Jurkat, Clone E6-1 (cell line): Measurements from ENCODE around the gene PAK5.

ENCODE experiments used
- DNase-seq: peaks from one replicate; pipeline ENCODE4 v3.0.0-alpha.2; 2011; ENCODE audit warnings: low read depth, low spot score
- H3K4me3 ChIP-seq: 2 replicates; pipeline ENCODE4 v1.5.1; 2011; ENCODE audit warnings: mild to moderate bottlenecking, low read length, control low read depth, moderate library complexity

The PAK5 gene

DNA sequence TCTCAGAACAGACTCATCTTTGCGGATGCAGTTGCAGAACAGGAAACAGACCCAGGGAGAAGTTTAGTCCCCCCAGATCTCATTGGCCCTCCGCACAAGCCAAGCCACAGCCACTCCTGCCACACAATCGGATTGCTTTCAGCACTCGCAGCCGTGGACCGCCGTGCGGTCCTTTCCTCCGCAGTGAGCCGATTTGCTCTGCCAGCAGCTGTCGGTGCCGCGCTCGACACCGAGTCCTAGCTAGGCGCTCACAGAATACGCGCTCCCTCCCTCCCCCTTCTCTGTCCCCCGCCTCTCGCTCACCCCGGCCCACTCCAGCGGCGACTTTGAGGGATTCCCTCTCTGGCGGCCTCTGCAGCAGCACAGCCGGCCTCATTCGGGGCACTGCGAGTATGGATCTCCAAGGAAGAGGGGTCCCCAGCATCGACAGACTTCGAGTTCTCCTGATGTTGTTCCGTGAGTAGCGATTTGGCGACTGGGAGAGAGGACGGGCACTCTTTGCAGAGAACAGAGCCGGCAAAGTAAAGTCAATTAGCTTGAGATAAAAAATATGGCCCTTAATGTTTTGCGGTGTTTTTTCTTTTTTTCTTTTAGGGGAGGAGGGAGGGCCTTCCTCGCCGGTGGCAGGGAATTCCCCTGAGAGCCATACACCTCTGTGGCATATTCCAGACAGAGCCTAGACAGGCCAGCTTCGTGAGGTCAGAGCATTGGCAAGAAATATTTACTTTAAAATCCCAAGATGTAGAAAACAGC lies 324.2 kb downstream of the PAK5 start, which contains the start of gene LAMP5:
Gene LAMP5 (plus strand): TSS at position 130 of the 753 bp plus-strand sequence. CDS start 263 bp downstream, at position 393.
- H3K4me3 ChIP-seq, result no peak within 1 kb of the TSS

DNA sequence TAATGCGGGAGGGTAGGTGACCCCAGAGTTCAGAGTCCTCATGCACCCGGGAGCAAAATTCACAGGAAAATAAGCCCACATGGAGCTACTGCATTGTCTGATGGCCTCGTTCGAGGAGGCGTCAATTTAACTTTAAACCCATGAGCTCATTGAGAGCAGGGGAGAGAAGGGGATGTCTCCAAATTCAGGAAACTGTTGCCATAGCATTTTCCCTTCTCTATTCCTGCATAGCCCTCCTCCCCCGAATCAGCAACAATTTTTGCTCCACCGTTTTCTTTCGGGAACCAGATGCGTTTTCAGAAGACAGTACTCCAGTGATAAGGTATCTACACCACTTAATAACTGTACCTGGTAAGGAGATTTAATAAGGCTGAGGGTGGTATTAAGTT lies 324.8 kb downstream of the PAK5 start:
- no peak for DNase-seq
- H3K4me3 ChIP-seq, result no peak overlapping the region

More for the DNA sequence above, 324.2 kb downstream of the PAK5 start, which contains the start of gene LAMP5:
- DNase-seq, result no peak

DNA sequence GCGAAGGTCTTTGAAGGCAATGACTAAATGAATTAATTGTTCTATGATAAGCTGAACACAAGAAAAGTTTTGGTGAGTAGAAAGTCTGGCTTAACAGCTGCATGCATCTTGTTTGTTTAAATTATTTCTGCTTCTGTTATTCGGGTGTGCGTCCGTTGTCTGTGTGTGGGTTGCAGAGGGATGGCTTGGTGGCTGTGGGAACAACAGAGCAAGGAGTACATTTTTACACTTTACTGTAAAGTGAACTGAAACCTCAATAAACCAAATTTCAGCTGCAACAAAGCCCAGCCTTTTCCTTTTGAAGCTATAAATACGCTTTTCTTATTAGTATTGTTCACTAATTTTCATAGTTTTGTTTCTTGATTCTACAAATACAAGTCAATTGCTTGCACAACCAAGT lies 328.0 kb downstream of the PAK5 start:
- H3K4me3 ChIP-seq, result no peak overlapping the region
- no peak for DNase-seq

DNA sequence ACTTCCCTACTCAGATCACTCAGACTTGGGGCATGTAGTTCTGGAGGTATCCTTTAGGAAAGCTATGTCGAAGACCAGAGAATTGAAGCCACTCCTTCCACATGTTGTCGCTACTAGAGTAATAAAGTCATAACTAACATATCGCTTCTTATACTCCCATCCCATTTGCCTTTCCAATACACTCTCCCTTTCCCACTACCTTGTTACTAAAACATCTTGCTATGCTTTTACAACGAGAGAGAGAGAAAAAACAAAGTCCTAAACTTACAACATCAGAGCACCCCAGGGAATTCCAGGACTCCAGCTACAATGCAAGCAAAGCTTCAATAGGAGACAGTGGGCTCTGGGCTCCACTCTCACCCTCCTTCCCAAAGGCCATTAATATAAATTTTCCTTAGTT lies 329.6 kb downstream of the PAK5 start:
- DNase-seq, result no peak
- no peak overlapping the region for H3K4me3 ChIP-seq

DNA sequence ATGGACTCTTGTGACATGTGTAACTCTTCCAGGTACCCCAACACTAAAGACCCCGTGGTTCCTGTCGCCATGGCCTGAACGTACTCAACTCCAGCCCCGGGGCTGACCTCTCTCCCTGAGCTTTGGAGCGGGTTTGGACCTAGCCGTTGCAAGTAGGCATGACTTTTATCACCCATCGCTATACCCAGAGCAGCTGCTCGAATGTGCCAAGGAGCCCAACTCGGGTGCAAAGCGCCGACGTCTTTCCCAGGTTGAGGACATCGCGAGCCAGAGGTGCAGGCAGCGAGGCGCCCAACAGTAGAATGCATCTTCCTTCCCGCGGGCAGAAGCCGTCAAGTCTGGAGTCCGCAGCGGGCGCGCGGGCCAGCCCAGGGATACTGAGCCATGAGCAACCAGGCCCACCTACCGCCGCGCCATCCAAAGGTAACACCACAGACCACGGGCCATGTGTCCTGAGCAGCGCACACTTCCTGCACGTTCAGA lies 330.1 kb downstream of the PAK5 start:
- no peak overlapping the region for H3K4me3 ChIP-seq
- no peak for DNase-seq

DNA sequence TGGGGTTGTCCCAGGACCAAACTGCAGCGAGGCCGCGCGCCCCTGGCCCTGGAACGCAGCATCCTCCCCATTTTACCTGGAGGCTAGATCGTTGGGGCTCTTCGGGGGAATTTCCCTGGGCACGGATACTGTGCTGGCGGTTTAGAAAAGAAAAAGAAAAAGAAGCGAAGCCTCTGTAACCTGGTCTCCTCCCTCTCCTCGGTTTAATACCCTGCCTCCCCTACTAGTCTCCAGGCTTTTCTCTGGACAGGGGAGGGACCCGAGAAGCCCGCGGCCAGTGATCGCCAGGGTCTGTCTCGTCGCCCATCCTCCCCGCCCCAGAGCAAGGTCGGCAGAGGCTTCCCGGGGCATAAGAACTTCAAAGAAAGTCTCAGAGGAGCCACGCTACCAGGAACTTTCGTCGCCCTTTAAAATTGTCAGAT lies 330.6 kb downstream of the PAK5 start:
- no peak overlapping the region for H3K4me3 ChIP-seq
- no peak for DNase-seq

DNA sequence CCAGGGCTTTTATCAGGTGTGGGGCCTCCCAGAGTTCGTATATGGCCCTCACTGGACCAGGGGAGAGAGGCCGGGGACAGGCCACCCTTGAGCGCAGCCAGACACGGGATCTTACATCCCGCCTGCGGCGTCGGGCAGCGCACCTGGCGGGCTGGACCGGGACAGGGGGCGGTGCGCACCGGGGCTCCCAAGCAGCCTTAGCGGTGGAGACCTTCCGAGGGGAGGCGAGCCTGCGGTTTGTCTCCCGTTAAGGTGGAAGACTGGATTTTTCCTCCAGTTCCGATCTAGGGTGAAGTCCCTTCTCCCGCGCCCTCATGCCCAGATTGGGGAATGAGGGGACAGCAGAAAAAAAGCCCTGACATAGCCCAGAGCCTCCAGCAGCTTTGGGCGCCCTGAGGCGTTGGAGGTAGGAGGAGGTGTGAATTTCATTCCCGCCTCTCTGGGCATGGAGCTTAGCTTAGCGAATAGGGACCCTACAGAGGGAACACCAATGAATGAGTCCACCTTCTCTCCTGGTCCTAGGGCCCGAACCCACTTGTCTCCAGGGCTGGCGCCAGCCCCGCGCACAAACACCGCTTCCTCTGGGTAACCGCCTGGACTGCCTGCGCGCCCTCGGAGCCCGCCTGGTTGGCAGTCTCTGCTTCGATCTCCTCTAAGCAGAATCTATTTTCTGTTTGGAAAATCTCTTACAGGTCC lies 331.2 kb downstream of the PAK5 start:
- DNase-seq, result no peak
- H3K4me3 ChIP-seq, result no peak overlapping the region

DNA sequence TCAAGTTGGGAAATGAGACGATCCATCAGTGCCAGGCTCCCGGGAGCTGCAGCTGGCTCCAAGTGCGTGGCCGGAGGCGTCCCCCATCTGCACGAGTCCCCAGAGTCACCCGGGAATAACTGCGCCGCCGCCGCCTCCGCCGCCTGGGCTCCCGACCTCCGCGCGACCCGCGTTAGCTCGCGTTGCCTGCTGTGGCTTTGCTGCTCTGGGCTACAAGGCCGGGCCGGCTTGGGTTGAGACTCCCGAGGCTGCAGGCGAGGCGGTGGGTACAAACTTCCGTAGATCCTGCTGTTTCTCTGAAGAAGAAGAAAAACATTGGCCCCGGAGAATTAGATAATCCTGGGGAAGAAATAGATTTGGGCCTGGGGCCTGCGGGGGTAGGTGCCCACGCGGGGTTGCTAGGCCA lies 331.9 kb downstream of the PAK5 start:
- DNase-seq, result no peak
- H3K4me3 ChIP-seq, result no peak overlapping the region

DNA sequence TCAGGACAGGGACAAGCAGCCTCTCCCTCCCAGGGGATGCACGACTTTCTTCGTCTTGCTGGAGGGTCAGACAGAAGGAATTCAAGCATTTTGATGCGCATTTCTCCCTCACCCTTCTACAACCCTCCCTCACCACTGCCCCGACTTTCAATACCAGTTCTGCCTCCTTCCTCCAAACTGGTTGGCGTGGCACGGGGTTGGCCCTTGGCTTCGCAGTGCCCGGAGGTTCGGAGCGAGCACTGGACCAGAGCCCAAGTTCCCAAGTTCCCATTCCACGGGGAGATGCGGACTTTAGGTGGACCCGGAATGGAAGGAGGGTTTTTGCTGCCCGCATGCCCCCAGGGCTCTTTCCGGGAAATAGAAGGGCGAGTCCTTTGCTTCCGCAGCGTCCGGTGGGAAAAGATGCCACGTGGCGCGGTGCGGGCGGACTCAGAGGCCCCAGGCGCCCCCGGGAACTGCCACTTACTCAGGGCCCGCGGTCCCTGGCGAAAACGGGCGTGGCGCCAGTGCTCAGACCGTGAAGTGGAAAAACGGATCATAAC lies 332.5 kb downstream of the PAK5 start:
- no peak for DNase-seq
- H3K4me3 ChIP-seq, result no peak overlapping the region

DNA sequence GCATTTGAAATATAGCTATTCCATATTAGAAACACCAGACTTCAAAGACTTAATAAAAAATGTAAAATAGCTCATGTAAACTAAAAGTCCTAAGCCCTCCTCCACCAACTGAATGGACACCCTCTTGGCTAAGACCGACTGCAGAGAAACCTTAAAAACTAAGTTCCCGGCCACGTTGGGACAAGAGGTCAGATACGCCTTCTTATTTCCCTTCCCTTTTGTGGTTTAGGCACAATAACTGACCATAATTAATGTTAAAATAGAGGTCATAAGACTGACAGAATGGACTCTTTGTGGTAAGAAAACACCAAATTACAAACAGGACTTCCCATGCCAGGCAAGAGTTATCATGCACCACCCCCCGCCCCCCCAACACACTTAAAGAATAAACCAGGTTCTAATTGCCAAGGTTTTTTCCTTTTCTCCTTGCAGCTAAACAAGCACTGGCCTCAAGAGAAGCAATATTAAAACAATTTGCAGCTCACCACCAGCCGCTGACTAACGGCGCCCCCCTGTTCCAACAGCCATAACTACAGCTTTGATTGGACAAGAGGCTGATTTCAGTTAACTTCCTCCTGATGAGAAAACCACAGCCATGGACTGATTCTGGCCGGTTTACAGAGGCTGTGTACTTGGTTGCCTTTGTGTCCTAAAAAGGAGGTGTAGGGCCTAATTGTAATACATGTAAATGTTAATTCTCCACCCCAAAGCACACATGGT lies 335.2 kb downstream of the PAK5 start:
- DNase-seq, result peak; percentile 6
- no peak overlapping the region for H3K4me3 ChIP-seq

DNA sequence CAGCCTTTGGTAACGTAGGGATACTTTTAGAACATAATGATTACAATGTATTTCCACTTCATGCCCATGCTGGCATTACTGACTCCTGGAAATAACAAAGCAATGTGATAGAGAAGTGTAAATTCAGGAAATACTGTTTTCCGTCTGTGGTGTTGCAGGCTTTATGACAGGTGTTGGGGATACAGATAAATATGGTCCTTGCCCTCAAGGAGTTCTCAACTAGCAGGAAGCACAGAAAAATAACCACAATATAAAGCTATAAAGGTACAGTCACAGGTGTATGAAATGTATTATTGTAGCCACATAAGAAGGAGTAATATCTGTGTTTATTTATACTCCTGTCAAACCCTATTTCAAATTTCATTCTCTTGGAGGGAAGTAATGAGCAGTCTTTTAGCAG lies 337.4 kb downstream of the PAK5 start:
- H3K4me3 ChIP-seq, result no peak overlapping the region
- DNase-seq, result no peak

DNA sequence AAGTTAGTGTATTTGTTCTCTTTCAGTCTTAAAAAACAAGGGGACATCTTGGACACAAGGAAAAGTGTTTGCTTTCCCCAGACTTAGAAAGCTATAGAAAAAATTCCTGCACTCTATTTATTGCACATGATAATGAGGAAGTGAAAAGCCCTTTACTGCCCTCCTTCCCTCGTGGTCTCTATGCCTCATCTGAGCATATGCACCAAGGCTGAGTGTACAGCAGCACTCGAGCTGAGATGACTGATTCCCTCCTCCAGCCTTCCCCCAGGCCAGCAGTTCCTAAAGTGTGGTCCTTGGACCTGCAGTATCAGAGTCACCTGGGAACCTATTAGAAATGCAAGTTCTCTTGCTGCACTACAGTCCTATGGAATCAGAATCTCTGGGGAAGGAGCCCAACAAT lies 338.8 kb downstream of the PAK5 start:
- no peak overlapping the region for H3K4me3 ChIP-seq
- no peak for DNase-seq

DNA sequence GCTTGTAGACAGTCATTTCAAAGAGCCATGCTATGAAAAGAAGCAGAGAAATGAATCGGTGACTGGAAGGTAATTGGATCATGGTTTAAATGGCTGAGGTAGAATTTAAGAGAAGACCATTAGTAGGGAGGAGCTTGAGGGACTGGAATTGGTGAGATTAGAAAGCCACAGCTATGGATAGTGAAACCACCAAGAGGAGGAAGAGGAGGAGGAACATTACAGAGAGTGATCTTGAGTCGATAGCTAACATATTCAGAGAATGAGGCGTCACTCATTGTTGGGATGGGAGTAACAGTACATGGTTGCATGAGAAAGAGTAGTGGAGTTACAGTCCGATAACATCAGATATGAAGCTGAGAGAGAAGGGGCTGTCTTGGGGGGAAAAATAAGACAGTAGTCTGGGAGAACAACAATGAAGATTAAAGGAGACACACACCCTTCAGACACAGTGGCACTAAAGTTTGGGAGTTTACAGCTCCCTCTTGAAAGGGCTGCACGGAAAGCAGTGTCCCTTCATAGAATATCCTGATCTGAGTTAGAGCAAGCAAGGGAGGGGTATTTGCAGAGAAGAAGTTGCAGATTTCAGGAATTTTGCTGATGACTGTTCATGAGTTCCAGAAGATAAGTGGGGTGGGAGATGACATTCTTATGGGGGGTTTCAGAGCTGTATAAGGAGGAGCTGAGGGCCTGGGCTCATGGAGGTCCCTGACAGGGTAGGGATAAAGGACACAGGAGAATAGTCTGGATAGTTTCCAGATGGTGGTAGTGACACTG lies 339.6 kb downstream of the PAK5 start:
- no peak overlapping the region for H3K4me3 ChIP-seq
- no peak for DNase-seq

DNA sequence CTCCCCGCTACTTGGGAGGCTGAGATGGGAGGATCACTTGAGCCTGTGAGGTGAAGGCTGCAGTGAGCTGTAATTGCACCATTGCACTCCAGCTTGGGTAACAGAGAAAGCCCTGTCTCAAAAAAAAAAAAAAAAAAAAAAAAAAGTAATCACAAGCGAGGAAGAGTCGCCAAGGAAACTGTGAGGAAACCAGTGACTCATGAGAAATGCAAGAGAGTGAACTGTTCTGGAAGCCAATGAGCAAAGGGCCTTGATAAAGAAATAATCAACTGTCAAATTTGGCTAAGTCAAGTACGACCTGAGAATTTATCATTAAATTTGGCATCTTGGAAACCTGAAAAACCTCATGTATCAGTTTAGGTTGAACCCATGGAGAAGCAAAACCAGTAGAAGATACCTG lies 340.6 kb downstream of the PAK5 start:
- no peak for DNase-seq
- H3K4me3 ChIP-seq, result no peak overlapping the region

DNA sequence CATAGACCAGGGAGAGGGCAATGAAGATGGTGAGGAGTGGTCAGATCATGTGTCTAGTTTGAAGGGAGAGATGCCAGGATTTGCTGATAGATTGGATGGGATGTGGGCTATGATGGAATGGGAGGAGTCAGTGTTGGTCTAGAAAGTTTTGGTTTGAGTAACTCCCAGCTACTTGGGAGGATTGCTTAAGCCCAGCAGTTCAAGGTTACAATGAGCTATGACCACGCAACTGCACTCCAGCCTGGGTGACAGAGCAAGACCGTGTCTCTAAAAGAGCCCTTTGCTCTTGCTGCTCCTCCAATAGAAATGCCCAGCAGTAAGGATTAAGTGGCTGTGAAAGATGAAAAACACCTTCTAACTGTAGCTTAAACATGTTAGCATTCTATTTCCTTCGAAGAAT lies 342.7 kb downstream of the PAK5 start:
- no peak overlapping the region for H3K4me3 ChIP-seq
- no peak for DNase-seq

DNA sequence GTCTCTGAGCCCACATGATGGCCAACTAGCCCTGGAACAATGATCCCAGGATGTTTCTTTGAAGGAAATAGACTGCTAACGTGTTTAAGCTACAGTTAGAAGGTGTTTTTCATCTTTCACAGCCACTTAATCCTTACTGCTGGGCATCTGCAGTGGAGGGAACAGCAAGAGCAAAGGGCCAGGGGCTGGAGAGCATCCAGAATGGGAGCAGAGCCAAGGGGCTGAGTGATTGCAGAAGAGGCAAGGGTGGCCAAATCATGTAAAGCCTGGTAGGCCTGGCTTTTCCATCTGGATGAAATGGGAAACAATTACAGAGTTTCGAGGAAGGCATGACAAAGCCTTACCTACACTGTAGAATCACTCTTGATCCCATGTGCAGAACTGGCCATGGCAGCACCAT lies 343.2 kb downstream of the PAK5 start:
- DNase-seq, result no peak
- no peak overlapping the region for H3K4me3 ChIP-seq

DNA sequence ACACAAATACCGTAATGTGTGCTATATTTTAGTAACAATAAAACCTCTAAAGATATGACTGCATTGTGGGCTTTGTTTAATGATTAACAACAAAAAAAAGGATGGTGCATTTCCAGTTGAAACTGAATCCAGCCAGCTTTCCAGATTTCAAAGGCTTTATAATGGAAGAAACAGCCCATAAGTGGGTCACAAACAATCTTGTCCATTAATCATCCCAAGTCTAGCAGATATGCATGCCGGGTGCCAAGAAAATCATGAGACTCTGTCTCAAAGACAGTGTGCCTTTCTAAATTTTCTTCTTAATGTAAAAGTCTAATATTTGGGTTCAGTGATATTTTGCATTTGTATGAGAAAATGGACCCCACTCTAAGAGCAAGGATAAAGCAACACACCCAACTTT lies 345.1 kb downstream of the PAK5 start:
- H3K4me3 ChIP-seq, result no peak overlapping the region
- no peak for DNase-seq

DNA sequence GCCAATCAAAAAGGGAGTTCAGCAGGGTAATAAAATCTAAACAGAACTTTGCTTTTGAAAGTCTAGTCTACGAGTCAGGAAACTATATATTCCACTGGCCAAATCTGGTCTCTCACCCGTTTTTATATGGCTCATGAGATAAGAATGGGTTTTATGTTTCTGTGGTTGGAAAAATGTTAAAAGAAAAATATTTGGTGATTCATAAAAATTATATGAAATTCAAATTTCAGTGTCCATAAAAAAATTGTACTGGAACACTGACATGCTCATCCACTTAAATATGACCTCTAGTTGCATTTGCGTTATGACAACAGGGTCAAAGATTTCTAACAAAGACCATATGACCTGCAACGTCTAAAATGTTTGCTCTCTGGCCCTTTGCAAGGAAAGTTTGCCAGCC lies 346.8 kb downstream of the PAK5 start:
- DNase-seq, result no peak
- no peak overlapping the region for H3K4me3 ChIP-seq

DNA sequence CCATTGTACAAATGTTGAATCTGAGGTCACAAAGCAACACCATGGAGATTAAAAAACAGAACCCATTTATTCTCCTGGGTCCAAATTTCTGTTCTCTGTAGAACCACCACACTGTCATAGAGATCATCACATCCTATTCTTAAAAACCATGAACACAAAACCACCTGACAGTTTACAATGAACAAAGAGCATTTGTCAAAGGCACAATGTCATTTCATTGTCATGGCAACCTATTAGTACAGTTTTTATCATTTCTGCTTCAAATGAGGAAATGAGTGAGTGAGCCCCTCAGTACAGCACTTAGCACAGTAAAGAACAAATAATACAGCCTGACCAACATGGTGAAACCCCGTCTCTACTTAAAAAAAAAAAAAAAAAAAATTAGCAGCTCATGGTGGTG lies 347.6 kb downstream of the PAK5 start:
- no peak overlapping the region for H3K4me3 ChIP-seq
- DNase-seq, result no peak
